Measurements from ENCODE around the gene ABL2. TPM values are rescaled to one million over a fixed set of nuclear protein-coding genes. Genes with fewer than 3 reads are reported as not detected.

ABL2 gene
- polyA plus RNA-seq, 1 donor: 8.7 TPM

DNA sequence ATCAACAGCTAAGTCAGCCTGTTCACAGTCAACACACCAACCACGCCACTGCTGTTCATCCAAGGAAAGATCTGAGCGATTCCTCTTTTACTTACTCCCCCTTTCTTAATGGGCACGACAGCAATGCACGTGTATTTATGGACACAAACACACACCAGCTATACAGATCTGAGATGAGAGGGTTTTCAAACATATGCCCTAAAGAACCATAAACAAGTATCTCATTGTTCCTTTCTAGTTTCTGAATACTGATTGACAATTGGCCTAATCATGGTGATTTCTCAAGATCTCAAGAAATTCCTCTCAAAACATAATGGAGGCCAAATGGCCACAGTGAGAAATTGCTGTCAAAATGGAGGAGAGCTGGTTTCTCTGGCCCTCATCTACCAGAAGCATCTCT, 129.6 kb downstream of the ABL2 start:
- no peaks in the 10 kb centered on the region for H3K9me3 ChIP-seq (ENCODE audit: control insufficient read depth, low read depth, low read length)
- H3K27me3 ChIP-seq (ENCODE audit: control insufficient read depth, insufficient read depth, low read length): no peaks in the 10 kb centered on the region
- WGBS (ENCODE audit: insufficient coverage, low lambda C conversion rate): no CpG with 5 or more reads among the region's 4 CpGs
- H3K4me1 ChIP-seq (ENCODE audit: control insufficient read depth, insufficient read depth, low read length): no peaks in the 10 kb centered on the region
- DNase-seq: no peak
- H3K36me3 ChIP-seq (ENCODE audit: control insufficient read depth, insufficient read depth, low read length): peaks cover 32% of the 10 kb centered on the region
- no peak overlapping the region for H3K27ac ChIP-seq (ENCODE audit: low read length)
- H3K4me3 ChIP-seq (ENCODE audit: low read length): no peak overlapping the region

DNA sequence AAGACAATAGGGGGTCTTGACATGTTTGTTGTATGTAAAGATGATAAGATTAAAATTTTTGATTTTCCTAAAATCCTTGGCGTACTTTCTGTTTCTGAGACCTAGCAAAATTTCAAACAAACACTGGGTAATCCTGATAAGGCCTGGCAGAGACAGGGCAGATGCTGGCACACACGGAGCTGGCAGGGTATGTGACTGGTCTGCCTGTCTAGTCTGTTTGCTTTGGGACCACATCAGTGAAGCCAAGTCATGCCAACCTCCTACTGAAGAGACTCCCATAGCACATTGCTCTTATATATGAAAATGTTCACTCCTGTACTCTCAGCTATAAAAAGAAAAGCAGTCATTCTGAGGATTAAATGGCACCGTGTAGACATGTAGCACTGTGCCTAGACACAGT, 133.6 kb downstream of the ABL2 start:
- H3K4me3 ChIP-seq (ENCODE audit: low read length): no peak overlapping the region
- H3K9me3 ChIP-seq (ENCODE audit: control insufficient read depth, low read depth, low read length): no peaks in the 10 kb centered on the region
- DNase-seq: no peak
- no CpG with 5 or more reads among the region's 3 CpGs for WGBS (ENCODE audit: insufficient coverage, low lambda C conversion rate)
- H3K27me3 ChIP-seq (ENCODE audit: control insufficient read depth, insufficient read depth, low read length): no peaks in the 10 kb centered on the region
- peaks cover 68% of the 10 kb centered on the region for H3K36me3 ChIP-seq (ENCODE audit: control insufficient read depth, insufficient read depth, low read length)
- no peaks in the 10 kb centered on the region for H3K4me1 ChIP-seq (ENCODE audit: control insufficient read depth, insufficient read depth, low read length)
- H3K27ac ChIP-seq (ENCODE audit: low read length): no peak overlapping the region

DNA sequence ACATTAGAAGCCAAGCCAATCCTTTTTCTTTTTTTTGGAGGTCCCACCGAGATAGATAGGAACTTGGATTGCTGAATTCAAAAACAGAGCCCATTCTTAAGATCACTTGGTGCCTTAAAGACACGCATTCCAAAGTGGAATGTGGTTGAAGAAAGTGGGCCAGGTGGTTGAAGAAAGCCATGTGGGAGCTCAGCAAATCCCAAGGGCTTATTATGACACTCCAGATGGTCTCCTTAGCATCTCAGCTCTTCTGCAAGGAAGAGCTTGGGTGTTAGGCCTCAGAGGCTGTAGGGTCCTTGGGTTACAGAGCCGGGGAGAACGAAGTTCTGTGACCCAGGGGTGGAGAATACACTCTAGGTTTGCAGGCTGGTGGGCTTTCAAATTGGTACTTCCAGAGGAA, 134.1 kb downstream of the ABL2 start:
- Histone ChIP-seq H3K27ac (ENCODE audit: low read length) (no peak overlapping the region), H3K36me3 (ENCODE audit: control insufficient read depth, insufficient read depth, low read length) (peaks cover 67% of the 10 kb centered on the region)
- no CpG with 5 or more reads among the region's 4 CpGs for WGBS (ENCODE audit: insufficient coverage, low lambda C conversion rate)

DNA sequence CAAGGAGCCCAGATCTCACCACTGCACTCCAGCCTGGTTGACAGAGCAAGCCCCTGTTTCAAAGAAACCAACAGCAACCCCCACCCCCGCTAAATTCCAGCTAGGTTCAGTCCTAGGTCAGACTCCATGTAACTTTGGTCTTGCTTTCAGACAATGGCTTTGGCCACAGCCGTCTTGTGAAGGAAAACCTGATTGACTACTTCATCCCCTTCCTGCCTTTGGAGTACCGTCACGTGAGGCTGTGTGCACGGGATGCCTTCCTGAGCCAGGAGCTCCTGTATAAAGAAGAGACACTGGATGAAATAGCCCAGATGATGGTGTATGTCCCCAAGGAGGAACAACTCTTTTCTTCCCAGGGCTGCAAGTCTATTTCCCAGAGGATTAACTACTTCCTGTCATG, 134.7 kb downstream of the ABL2 start:
- Histone ChIP-seq H3K27ac (ENCODE audit: low read length) (no peak overlapping the region), H3K9me3 (ENCODE audit: control insufficient read depth, low read depth, low read length) (no peaks in the 10 kb centered on the region), H3K27me3 (ENCODE audit: control insufficient read depth, insufficient read depth, low read length) (no peaks in the 10 kb centered on the region), H3K4me3 (ENCODE audit: low read length) (no peak overlapping the region), H3K36me3 (ENCODE audit: control insufficient read depth, insufficient read depth, low read length) (peaks cover 71% of the 10 kb centered on the region), H3K4me1 (ENCODE audit: control insufficient read depth, insufficient read depth, low read length) (no peaks in the 10 kb centered on the region)
- no CpG with 5 or more reads among the region's 5 CpGs for WGBS (ENCODE audit: insufficient coverage, low lambda C conversion rate)
- DNase-seq: no peak

More for the DNA sequence above, 134.1 kb downstream of the ABL2 start:
- no peak overlapping the region for H3K4me3 ChIP-seq (ENCODE audit: low read length)
- DNase-seq: no peak
- H3K27me3 ChIP-seq (ENCODE audit: control insufficient read depth, insufficient read depth, low read length): no peaks in the 10 kb centered on the region
- no peaks in the 10 kb centered on the region for H3K4me1 ChIP-seq (ENCODE audit: control insufficient read depth, insufficient read depth, low read length)
- H3K9me3 ChIP-seq (ENCODE audit: control insufficient read depth, low read depth, low read length): no peaks in the 10 kb centered on the region

GRCh38 chr1:179092896-179093461, 136.5 kb downstream of the ABL2 start:
- no peaks in the 10 kb centered on the region for H3K27me3 ChIP-seq (ENCODE audit: control insufficient read depth, insufficient read depth, low read length)
- WGBS (ENCODE audit: insufficient coverage, low lambda C conversion rate): 83% methylated on average over 1 of the region's 9 CpGs
- DNase-seq: no peak
- H3K27ac ChIP-seq (ENCODE audit: low read length): no peak overlapping the region
- H3K36me3 ChIP-seq (ENCODE audit: control insufficient read depth, insufficient read depth, low read length): peaks cover 78% of the 10 kb centered on the region
- H3K4me3 ChIP-seq (ENCODE audit: low read length): no peak overlapping the region
- no peaks in the 10 kb centered on the region for H3K4me1 ChIP-seq (ENCODE audit: control insufficient read depth, insufficient read depth, low read length)
- no peaks in the 10 kb centered on the region for H3K9me3 ChIP-seq (ENCODE audit: control insufficient read depth, low read depth, low read length)

- Histone ChIP-seq H3K4me3 (ENCODE audit: low read length) (no peak overlapping the region), H3K4me1 (ENCODE audit: control insufficient read depth, insufficient read depth, low read length) (no peaks in the 10 kb centered on the region), H3K27me3 (ENCODE audit: control insufficient read depth, insufficient read depth, low read length) (no peaks in the 10 kb centered on the region), H3K9me3 (ENCODE audit: control insufficient read depth, low read depth, low read length) (no peaks in the 10 kb centered on the region), H3K27ac (ENCODE audit: low read length) (no peak overlapping the region), H3K36me3 (ENCODE audit: control insufficient read depth, insufficient read depth, low read length) (peaks cover 79% of the 10 kb centered on the region)
- WGBS (ENCODE audit: insufficient coverage, low lambda C conversion rate): no CpG with 5 or more reads among the region's 5 CpGs
- DNase-seq: no peak
These were observed 137.7 kb downstream of the ABL2 start for GRCh38 chr1:179091691-179092165.

DNA sequence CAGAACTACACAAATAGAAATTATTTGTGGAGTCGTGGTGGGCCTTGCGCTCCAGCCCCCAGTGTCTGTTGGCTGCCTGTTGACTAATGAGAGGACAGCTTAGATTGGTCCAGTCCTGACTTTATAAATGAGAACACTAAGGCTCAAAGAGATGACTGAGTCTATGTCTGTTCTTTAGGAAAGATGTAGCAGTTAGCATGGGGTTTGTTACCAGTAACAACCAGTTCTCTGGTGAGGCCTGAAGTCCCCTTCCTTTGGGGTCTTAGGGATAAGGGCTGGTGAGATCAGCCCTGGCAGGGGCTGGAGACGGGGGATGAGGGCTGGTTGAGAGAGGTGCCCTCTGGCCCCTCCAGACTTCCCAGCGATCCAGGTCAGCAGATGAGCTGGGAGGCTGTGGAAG, 138.6 kb downstream of the ABL2 start:
- H3K4me1 ChIP-seq (ENCODE audit: control insufficient read depth, insufficient read depth, low read length): no peaks in the 10 kb centered on the region
- H3K9me3 ChIP-seq (ENCODE audit: control insufficient read depth, low read depth, low read length): no peaks in the 10 kb centered on the region
- no peak overlapping the region for H3K27ac ChIP-seq (ENCODE audit: low read length)
- no peak overlapping the region for H3K4me3 ChIP-seq (ENCODE audit: low read length)
- H3K27me3 ChIP-seq (ENCODE audit: control insufficient read depth, insufficient read depth, low read length): no peaks in the 10 kb centered on the region
- 80% methylated on average over 1 of the region's 4 CpGs for WGBS (ENCODE audit: insufficient coverage, low lambda C conversion rate)
- H3K36me3 ChIP-seq (ENCODE audit: control insufficient read depth, insufficient read depth, low read length): peaks cover 79% of the 10 kb centered on the region
- no peak for DNase-seq

DNA sequence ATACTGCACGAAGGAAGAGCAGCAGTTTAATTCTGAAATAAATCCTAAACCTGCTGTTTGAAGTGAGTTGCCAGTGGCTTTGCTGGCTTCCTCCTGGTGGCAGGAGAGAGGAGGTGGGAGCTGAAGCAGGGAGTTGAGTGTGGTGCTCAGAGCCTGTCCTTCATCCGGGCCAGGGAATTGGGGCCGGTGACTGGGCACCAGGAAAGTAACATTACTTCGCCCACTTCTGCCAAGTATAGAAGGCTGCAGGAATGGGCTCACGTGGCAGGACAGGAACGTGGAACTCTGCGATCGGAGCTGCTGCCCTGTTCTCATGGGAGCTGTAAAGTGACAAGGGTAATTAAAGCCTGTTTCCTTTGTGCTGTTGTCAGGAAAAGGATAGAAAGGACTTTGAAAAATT, 139.0 kb downstream of the ABL2 start:
- no peak overlapping the region for H3K4me3 ChIP-seq (ENCODE audit: low read length)
- H3K9me3 ChIP-seq (ENCODE audit: control insufficient read depth, low read depth, low read length): no peaks in the 10 kb centered on the region
- H3K36me3 ChIP-seq (ENCODE audit: control insufficient read depth, insufficient read depth, low read length): peaks cover 79% of the 10 kb centered on the region
- H3K27ac ChIP-seq (ENCODE audit: low read length): no peak overlapping the region
- DNase-seq: no peak
- no CpG with 5 or more reads among the region's 8 CpGs for WGBS (ENCODE audit: insufficient coverage, low lambda C conversion rate)
- H3K27me3 ChIP-seq (ENCODE audit: control insufficient read depth, insufficient read depth, low read length): no peaks in the 10 kb centered on the region
- no peaks in the 10 kb centered on the region for H3K4me1 ChIP-seq (ENCODE audit: control insufficient read depth, insufficient read depth, low read length)

DNA sequence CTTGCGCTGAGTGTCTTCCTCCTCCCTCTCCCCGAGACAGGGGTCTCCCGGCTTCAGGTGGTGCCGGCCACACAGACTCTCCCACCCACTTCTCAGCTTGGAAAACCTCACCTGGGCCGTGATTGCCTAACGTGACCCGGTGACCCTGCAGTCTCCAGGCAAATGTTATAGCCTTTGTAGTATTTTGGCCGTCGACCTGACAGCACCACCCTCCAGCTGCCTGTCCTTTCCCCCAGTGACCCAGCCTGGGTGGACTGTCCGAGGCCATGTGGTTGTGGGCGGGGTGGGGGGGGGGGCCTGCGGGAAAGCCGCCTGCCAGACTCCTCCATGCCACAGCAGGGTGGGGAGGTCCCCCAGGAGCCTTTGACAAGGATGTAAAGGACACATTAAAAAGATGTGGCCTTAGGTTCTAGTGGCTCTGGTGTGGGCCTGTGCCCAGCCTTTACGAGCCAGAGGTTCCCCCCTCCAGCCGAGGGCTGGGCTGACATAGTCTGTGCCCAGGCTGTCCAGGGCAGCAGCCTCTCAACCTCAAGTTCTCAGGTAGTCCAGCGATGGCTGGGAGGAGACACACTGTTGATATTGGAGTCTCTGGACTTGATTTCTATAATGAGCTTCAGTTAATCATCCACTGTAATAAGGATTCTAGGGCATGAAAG, 139.5 kb downstream of the ABL2 start:
- peaks cover 74% of the 10 kb centered on the region for H3K36me3 ChIP-seq (ENCODE audit: control insufficient read depth, insufficient read depth, low read length)
- DNase-seq: no peak
- H3K27me3 ChIP-seq (ENCODE audit: control insufficient read depth, insufficient read depth, low read length): no peaks in the 10 kb centered on the region
- H3K9me3 ChIP-seq (ENCODE audit: control insufficient read depth, low read depth, low read length): no peaks in the 10 kb centered on the region
- H3K27ac ChIP-seq (ENCODE audit: low read length): no peak overlapping the region
- H3K4me3 ChIP-seq (ENCODE audit: low read length): no peak overlapping the region
- H3K4me1 ChIP-seq (ENCODE audit: control insufficient read depth, insufficient read depth, low read length): no peaks in the 10 kb centered on the region
- no CpG with 5 or more reads among the region's 16 CpGs for whole genome bisulfite sequencing (ENCODE audit: insufficient coverage, low lambda C conversion rate)

DNA sequence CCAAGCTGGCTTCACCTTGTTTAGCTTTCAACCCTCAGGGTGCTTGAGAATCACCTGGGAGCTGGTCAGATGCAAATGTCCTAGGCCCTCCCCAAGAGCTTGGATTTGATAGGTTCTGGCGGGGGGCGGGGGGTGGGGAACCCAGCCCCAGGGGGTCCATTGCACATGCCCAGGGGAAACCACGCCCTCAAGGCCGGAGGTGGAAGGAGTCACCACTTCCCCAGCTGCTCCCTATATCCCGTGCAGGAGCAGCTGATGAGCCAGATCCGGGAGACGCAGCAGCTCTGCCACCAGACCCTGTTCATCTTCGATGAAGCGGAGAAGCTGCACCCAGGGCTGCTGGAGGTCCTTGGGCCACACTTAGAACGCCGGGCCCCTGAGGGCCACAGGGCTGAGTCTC, 141.8 kb downstream of the ABL2 start:
- Histone ChIP-seq H3K4me1 (ENCODE audit: control insufficient read depth, insufficient read depth, low read length) (peaks cover 5% of the 10 kb centered on the region), H3K4me3 (ENCODE audit: low read length) (no peak overlapping the region), H3K27ac (ENCODE audit: low read length) (no peak overlapping the region), H3K27me3 (ENCODE audit: control insufficient read depth, insufficient read depth, low read length) (no peaks in the 10 kb centered on the region), H3K36me3 (ENCODE audit: control insufficient read depth, insufficient read depth, low read length) (peaks cover 56% of the 10 kb centered on the region), H3K9me3 (ENCODE audit: control insufficient read depth, low read depth, low read length) (no peaks in the 10 kb centered on the region)
- WGBS (ENCODE audit: insufficient coverage, low lambda C conversion rate): no CpG with 5 or more reads among the region's 11 CpGs
- no peak for DNase-seq

DNA sequence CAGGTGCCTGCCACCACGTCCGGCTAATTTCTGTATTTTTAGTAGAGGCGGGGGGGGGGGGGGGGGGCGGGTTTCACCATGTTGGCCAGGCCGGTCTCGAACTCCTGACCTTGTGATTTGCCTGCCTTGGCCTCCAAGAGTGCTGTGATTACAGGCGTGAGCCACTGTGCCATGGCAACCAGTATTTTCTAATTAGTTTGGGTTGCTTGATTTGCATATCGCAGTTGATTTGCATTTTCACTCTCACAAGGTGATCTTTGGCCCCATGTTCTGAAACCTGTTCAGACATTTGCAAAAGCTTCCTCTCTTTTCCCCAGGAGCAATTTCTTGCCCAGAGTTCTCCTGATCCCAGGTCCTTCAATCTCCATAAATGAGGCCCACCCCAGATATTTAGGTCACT, 145.9 kb downstream of the ABL2 start:
- Histone ChIP-seq H3K36me3 (ENCODE audit: control insufficient read depth, insufficient read depth, low read length) (peaks cover 24% of the 10 kb centered on the region), H3K4me3 (ENCODE audit: low read length) (no peak overlapping the region), H3K27me3 (ENCODE audit: control insufficient read depth, insufficient read depth, low read length) (no peaks in the 10 kb centered on the region), H3K9me3 (ENCODE audit: control insufficient read depth, low read depth, low read length) (no peaks in the 10 kb centered on the region), H3K4me1 (ENCODE audit: control insufficient read depth, insufficient read depth, low read length) (peaks cover 11% of the 10 kb centered on the region), H3K27ac (ENCODE audit: low read length) (no peak overlapping the region)
- DNase-seq: peak in 1 of 2 donors; percentile 34
- 80% methylated on average over 1 of the region's 8 CpGs for WGBS (ENCODE audit: insufficient coverage, low lambda C conversion rate)
